NCI-H748 treated with DMSO at 0.1 percent for 48 hours (cell line): ENCODE results near the gene XXYLT1.

Source experiments
- DNase-seq: peaks from one replicate; lab custom pipeline; 2025; lab: John Stamatoyannopoulos, UW

XXYLT1 gene

DNA sequence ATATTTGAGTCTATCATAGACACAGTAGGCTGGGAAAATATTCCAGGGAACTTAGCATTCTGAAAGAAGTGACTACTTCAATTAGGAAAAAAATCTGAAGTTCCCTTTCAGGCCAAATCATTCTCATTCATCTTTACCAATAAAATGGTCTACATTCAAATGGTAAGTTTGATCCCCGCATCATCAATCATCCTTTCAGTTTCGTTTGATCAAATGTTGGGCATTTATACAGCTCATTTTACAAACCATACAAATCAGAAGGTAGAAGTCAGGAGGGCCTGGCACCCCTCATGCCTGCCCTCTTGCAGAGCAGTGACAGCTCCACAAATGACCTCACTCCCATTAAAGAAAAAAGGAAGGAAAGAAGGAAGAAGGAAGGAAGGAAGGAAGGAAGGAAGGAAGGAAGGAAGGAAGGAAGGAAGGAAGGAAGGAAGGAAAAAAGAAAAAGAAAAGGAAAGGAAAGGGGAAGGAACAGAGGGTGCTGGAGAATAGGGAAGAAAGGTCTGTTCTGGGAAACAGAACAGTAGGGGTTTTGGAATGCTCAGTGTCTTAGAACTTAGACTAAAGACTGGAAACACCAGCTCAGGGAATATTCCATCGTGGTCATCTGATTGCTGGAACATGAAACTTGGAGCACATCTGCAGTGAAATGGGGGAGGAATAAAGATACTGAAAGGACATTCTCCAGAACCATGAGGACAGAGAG lies 86.1 kb downstream of the XXYLT1 start:
- DNase-seq = no peak

DNA sequence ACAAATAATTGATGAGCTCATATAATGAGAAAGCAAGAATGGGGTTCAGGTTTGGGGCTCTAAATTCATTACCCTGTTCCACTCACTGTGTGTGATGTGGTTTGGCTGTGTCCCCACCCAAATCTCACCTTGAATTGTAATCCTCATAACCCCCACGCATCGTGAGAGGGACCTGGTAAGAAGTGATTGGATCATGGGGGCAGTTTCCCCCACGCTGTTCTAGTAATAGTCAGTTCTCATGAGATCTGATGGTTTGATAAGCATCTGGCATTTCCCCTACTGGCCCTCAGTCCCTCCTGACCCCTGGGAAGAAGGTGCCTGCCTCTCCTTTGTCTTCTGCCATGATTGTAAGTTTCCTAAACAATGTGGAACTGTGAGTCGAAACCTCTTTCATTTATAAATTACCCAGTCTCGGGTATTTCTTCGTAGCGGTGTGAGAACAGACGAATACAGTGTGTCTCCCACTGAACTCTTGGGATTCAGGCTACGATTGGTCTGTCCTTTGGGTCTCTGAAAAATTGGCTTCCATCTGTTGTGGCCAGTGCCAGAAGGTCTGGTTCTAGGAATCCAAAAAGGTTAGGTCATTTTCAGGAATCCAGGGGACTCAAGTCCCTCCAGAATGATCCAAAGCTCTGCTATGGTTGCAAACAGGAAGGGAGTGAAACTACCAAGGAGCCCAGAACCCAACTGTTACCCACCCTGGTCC lies 87.7 kb downstream of the XXYLT1 start:
- no peak for DNase-seq

DNA sequence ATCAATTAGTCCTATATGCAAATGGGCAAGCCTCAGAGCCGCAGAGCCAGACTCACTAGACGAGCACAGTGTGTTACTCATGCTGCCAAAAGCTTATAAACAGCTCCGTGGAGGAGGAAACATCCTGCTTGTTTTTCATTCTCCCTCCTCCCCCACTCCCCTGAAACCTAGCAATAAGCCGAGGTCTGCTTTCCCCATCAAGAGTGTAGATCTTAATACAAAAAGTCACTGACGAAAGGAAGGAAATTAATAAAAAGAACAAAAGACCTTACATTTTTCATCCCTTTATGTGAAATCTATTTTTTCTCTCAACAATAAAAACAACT lies 88.5 kb downstream of the XXYLT1 start:
- DNase-seq = no peak

DNA sequence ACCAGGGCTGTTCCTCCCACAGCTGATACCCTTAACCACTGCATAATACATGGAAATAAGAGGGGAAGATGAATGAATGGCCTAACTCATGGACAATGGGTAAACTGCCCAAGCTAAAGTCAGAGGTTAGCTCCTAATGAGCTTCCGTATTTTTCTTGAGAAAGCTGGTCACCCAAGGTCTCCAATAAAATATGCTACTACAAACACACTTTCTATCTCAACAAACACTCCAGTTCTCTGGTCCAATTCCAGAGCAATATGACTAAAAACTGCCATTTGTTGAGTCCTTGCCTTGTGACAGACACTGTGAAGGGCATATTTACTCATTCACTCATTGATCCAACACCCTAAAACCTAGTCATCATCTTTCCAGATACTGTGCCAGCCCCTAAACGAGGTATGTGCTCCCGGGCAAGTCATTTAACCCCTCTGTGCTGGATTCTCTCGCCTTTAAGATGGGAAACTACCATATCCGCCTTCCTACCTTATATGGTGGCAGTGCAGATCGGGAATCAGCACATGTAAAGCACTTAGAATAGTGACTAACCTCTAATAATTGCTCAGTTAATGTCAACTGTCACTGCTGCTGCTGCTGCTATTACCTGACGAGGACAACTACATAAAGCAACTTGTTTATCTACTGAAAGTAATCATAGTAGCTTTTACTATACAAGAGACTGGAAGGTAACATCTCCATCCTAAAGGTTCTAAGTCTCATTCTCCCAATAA lies 89.1 kb downstream of the XXYLT1 start:
- DNase-seq = no peak

DNA sequence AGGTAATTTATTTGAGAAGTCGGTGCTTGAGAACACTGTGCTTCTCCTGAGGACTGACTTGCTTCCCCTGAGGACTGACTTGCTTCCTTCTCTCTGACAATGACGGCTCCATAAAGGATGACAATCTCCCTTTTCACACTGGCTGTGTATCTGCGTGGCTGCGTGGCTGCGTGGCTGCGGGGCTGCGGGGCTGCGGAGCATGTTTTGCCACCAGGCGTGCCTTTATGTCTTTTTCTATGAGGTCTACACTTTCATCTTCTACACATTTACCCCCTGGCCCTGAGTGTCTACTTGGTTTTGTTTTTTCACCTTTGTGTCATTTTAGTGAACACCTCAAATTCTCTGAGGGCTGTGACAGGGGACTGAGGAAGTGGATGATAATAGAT lies 89.9 kb downstream of the XXYLT1 start:
- no peak for DNase-seq

DNA sequence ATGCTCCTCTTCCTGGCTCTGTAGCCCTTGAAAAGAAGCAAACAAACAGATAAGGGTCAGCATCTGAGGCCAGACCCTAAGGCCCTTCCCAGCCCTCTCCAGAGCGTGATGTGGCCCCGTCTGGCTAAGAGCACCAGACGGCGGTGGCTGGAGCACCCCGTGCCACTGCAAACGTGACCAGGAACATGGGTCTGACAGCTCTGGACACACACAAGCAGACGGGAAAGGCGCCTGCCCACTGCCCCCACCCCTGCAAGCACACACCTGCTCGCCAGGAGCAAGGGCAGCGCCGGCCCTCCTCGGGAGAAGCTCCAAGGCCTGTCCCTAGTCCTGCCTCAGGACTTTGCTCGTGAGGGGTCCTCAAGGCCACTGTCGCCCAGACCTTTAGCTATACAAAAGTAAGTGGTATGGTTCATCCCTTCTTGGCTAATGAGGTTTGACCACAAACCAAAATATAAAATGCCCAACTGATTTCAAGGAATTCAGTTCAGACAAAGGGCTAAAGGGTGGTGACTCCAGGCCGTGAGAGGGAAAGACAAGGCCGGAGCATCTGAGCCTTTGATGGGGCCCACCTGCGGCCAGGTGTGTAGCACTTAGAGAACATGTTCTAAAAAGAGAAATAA lies 90.4 kb downstream of the XXYLT1 start:
- no peak for DNase-seq

DNA sequence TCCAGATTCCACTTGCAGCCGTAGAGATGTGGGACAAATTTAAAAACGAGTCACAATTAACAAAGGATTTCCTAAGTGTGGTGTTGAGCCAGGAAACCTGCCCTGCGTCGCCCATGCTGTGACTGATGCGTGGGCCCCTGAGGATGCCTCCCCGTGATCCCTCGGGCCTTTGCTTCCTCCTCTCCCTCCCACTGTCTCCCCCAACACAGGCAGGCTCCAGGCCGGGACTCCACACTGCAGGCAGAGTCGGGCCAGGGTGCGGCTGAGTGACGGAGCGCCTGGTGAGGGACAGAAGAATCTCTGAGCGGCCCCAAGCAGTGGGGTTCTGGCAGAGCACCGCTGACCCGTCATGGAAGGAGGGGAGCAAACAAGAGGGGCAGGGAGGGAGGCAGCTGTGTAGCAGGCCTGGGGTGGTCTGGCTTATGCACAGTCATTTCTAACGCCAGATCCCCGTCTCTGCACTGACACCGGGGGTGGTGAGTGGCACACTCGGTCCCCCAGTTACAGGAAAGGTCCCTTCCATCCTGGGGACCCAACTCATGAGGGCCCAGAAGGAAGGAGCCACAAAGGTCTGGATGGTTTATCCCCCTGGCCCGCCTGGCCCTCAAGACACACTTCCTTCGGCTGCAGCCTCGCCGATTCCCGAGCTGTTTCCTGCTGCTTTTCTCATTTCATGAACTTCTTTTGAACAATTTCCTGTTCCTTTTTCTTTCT lies 91.0 kb downstream of the XXYLT1 start:
- no peak for DNase-seq

DNA sequence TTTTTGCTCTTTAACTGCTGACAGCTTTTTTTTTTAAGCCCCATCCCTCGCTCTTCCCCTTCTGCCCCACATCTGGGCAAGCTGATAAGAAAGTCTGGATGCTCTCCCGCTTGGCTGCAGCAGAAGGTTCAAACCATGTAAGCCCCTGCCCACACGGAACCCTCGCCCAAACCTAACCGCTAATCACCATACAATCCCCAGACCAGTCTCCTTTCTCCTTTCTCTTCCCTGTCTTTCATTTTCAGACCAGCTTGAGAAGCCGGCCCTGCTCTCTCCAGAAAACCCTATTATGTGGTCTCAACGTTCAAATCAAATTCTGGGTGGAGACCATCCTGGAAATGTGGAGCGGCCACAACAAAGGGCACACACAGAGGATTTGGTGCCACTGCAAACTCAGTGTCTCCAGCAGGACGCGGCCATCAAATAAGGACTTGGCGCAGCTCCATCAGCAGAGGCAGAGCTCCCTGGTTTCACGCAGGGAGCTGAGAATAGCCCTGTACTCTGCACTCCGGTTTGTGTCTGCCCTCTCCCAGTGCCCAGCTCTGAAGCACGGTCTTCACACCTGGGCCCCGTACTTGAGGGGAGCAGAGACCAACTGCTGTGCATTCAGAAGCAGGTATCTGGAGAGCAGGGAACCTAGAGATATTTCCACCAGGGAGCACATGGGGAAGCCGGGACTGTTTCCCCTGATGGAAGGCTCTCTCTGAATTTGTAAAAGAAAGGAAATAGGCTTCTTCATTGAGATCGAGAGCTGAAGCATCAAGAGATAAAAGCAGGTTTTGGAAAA lies 92.6 kb downstream of the XXYLT1 start:
- DNase-seq = no peak

DNA sequence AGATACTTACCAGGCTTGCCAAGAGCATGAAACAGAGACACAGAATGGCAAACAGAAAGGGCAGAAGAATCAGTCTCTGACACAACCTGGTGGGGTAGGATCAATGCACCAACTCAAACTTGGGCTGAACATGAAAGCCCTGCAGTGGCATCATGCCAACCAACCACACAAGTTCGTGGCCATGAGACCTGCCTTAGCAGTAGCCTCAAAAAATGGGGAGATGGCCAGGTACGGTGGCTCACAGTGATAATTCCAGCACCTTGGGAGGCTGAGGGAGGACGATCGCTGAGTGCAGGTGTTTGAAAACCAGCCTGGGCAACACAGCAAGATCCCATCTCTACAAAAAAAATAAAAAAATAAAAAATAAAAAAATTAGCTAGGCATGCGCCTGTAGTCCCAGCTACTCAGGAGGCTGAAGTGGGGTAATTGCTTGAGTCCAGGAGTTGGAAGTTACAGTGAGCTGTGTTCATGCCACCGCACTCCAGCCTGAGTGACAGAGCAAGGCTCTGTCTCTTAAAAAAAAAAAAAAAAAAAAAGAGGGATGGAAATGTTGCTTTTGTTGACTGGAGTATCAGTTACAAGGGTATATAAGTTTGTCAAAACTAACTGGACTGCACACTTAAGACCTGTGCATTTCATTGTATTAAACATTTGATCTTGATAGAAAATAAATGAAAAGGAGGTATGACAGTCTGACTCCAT lies 93.4 kb downstream of the XXYLT1 start:
- no peak for DNase-seq

DNA sequence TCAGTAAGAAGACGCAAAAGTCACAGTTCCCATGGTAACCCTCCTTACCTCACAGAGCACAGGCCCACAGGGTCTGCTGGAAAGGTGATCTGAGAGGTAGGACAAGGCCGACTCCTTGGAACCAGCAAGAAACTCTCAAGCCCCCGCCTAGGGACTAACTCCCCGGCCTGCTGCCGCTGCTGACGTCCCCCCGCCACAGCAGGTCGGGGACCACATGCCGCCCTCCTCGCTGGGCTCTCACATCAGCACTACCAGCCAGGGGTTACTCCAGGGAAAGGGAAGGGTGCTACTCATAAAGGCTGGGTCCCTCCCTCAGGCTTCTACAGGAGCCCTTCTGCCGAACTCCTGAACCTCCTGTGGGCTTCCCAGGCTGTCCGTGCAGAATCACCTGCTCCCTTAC lies 94.2 kb downstream of the XXYLT1 start:
- DNase-seq = no peak

DNA sequence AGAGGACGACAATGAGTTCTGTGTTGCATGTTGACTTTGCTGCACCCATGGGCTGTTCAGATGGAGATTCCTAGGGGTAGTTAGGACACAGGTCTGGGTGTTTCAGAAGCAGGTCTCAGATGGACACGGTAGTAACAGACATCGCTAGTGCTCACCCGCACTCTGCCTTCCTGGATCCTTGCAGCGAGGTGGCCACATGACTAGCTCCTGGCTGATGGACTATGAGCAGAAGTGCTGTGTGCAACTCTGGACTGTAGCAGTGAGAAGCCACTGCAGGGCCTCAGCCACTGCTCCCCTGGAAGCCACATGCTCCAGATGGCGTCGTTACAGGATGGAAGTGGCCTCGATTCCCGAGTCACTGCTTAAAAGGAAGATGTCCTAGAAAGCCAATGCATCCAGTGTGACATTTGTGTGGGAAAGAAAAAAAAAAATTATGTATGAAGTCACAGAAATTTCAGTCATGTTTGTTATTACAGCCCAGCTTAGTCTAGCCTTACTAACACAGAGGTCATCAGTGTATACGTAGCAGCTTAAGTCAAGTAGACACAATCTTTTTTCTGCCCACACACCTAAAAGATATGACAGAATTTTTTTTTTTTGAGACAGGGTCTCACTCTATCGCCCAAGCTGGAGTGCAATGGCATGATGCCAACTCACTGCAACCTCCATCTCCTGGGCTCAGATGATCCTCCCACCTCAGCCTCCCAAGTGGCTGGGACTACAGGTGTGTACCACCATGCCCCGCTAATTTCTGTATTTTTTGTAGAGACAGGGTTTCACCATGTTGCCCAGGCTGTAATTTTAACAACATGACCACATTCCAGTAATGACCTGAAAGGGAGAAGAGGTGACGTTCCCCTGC lies 95.3 kb downstream of the XXYLT1 start:
- no peak for DNase-seq

DNA sequence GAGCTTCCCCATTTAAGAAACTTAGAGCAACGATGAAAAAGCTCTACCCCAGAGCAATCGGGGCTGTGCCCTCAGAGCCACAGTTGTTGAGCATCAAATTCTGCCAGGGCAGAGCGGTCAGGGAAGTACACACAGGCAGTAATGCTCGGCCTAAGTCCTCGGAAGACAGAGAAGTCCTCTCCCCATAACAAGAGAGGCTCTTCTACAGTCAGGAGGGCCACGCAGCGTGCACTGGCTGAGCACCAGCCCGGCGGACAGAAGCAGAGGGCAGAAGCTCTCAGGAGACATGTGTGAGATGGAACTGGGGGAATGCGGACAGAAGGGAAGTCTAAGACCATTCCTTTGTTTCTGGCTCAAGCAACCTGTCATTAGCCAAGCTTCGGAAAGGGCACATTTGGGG lies 95.9 kb downstream of the XXYLT1 start:
- no peak for DNase-seq

DNA sequence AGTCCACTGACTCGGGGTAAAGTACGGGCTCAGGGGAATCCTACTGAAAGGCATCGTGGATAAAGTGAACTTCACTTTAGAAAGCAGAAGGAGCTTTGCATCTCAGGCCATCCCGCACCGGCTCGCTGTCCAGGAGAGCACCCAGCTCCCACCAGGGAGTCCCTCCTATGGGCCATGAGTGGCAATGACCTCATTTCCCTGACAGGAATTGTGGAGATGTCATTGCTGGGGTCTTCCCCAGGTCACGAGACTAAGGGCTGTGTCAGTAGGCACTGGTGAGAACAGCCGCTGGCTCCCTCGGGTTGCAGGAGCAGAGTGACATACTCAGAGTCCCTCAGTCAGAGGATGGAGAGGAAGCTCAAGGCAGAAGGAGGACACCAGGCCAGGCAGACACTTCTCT lies 97.3 kb downstream of the XXYLT1 start:
- DNase-seq = no peak

DNA sequence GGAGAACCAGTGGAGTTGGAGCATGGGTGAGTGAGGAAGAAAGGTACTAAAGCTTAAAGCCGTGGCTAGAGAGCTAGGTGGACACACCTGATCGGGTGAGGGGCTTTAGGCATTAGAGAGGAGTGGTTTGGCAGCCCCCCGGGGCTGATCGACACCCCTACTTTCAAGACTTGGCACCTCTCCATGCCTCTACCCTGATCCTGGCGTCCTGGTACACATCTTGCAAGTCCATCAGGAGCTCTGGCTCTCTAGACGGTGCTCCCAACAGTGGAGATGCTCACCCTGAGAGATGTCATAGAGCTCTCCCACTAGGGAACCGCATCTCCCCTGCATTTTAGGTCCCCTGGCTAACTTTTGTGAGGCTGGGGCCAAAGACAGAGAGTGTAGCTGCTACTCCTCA lies 98.1 kb downstream of the XXYLT1 start:
- DNase-seq = no peak

DNA sequence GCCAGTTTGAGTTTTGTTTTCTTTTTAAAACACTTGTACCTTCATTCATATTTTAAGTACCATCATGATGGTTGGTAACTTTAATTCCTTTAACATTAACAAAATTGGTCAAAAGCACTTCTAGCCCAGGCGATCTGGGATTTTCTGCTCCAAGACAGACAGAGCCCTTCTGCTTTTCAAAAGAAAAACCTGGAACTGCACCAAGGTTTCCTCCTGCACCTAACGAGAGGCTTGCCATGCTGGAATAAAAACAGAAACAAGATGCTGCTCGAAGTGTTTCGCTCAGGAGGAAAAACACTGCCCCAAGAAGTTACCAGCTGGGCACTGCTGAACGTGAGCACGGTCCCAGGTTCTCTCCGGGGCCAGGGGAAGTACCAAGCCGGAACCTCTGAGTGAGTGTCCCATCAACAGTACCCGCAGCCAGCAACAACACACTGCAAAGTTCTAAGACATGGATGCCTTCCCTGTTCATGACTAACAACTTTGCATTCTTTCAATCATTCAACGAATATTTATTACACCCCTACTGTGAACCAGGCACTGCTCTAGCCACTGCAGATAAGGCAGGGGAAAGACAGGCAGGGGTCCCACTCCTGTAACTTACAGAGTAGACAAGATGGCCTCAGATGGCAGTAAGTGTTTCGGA lies 98.8 kb downstream of the XXYLT1 start:
- DNase-seq = no peak

DNA sequence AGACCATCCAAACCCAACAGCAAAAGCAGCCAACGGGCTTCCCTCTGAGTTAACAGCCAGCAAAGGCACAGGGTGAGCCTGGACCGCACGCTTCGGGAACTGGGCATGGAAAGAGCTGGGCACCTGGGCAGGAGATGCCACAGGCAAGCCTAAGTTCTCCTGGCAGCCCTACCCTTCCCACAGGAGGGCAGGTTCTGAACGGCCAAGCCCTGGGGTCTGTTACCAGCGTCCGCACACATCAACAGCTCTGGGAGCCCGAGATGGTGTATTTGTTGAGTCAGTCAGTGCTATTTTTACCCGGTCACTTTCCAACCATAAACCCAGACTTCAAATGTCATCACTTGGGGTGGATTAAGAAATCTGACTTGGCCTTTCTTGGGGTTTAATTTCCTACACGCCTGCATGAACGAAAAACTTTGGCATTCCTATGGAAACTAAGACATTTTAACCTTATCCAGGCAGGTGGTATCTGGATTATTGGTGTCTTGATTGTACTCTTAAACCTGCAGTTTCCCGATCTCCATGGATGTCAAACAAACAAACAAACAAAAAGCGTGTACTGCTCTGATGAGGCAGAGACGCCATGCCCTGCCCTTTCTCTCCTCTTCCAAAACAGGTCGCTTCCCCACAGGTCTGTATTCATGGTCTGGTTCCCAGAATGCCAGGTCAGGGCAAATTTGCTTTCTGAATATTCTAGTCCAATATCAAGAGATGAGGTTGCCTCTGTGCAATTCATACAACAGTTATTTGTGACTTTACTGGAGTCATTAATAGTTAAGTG lies 99.7 kb downstream of the XXYLT1 start:
- no peak for DNase-seq

DNA sequence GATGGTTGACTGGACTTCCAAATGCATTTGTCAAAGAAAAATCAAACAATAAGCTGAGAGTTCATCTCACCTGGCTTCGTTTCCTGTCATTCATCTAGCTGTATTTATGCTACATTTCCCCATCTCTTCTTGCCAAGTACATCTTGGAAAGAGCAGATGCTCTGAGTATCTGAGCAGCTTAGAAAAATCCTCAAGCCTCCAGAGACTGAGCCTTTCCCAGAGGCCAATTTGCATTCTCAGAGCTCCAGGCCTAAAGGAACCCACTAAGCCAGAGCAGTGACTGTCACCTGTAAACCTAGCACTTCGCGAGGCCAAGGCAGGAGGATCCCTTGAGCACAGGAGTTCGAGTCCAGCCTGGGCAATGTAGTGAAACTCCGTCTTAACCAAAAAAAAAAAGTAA lies 100.5 kb downstream of the XXYLT1 start:
- DNase-seq = no peak

DNA sequence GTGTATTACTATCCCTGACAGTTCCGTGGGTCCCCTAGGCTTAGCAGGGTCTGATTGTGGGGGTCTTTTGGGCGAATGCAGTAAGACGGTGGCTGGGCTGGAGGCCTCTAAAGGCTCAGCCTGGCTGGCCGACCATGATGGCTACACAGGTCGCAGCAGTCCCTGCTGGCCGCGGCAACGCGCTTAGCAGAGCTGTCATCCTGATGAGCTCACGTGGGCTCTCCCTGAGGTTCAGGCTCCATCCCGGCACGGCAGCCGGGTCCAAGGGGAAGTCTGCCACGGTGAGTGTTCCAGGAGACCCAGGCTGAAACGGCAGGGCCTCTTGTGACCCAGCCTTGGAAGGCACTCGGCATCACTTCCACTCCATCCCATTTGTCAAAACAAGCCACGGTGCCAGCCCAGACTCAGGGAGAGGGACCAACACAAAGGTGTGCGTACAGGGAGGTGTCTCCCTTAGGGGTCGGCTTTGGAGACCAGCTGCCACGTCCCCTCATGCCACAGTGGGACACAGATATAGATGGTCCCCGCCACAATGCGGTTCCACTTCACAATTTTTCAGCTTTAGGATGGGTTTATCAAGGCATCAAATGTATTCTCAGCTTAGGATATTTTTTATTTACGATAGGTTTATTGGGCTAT lies 101.8 kb downstream of the XXYLT1 start:
- no peak for DNase-seq
